Pancreas (tissue), 10 donors: Measurements from ENCODE around the gene DONSON. TPM values are rescaled to one million over a fixed set of nuclear protein-coding genes. Genes with fewer than 3 reads are reported as not detected.

ENCODE experiments used
- ATAC-seq, 4 donors: fragments of 200-7000 bp; cut with Tn5 transposase; one replicate each; pipeline versions ENCODE4 v1.8.0 to v1.9.1; 2020; ENCODE audit warnings: mild to moderate bottlenecking in 4 of 4, moderate library complexity in 4 of 4
- DNase-seq, 6 donors: peaks; one replicate each; pipeline ENCODE4 v3.0.0-alpha.2; 2020
- FAIRE-seq: peaks from 2 replicates; lab custom pipeline; 2012; peaks lifted over from hg19 to GRCh38; lab: Jason Lieb, UNC
- H3K27ac ChIP-seq, 4 donors: fragments of 200-600 bp; sonication (generic); 1 replicate in 3 of 4; 2 replicates in 1 of 4; pipeline versions ENCODE4 v1.5.0 to v1.8.0; 2020
- H3K27me3 ChIP-seq, 4 donors: fragments of 200-600 bp; one replicate each; pipeline ENCODE4 v1.8.0; 2021
- H3K36me3 ChIP-seq, 3 donors: fragments of 200-600 bp; sonication (generic) in 1 of 3; one replicate each; pipeline versions ENCODE4 v1.5.0 to v1.8.0; 2020 to 2021
- H3K4me1 ChIP-seq, 3 donors: fragments of 200-600 bp; one replicate each; pipeline ENCODE4 v1.8.0; 2021
- H3K4me3 ChIP-seq, 4 donors: fragments of 200-600 bp; sonication (generic) in 2 of 4; one replicate each; pipeline versions ENCODE4 v1.5.0 to v1.8.0; 2020 to 2021
- H3K9me3 ChIP-seq, 4 donors: fragments of 200-600 bp; one replicate each; pipeline ENCODE4 v1.8.0; 2021
- WGBS, 2 donors: extraction: QIAGEN DNeasy Blood & Tissue Kit; methylation state at CpG; one replicate each; pipeline ENCODE4 v1.1.7; 2013; 5-methylcytosine and 5-hydroxymethylcytosine counted together
- intact Hi-C, 3 donors: fragments of 100-400 bp; cut with DNase I; formaldehyde crosslinking; loops; one replicate each; pipeline versions ENCODE4 v1.11.1 to v1.14.2; 2022
- polyA plus RNA-seq, 2 donors: library from polyadenylated mRNA; stranded (reverse); fragments of 200-250 nt; gene quantifications; one replicate each; pipeline ENCODE4 v1.2.3, GENCODE V29; 2013
- total RNA-seq, 6 donors: library from RNA; stranded (reverse); fragmentation: NEBNext Ultra II Directional in 4 of 6; extraction: Animal tissue kit (Norgen Biotek cat#: 25700) in 4 of 6; gene quantifications; one replicate each; pipeline versions ENCODE4 v1.2.1 to v1.2.4, GENCODE V29; 2021 to 2023
- TF ChIP-seq, protein P1 (sequence below), 4 donors: fragments of 200-600 bp; sonication (generic) in 3 of 4; IDR thresholded peaks; one replicate each; pipeline versions ENCODE4 v1.5.0 to v1.8.0; 2021; ENCODE audit warnings: antibody characterized with exemption in 4 of 4
- donor health status: healthy with polysubstance abuse.
- donor health status: DM: no; HTN: no; CAD: no; lungs with moderate emphysema.
- donor health status: DM: no; HTN: no; CAD: no.
- donor health status: control.
- donor health status: control.
- donor health status: Bipolar disorder and iron deficiency.
- donor health status: DM: yes; HTN: yes; CAD: no.
- donor health status: DM: no; HTN: no; CAD: no.
- donor health status: DM: no; HTN: no; CAD: no.
- donor health status: DM: yes; HTN: yes; CAD: no.

Gene DONSON
- total and polyA plus RNA-seq, 8 donors, result 2.4 to 11.1 (median 3.5) TPM

DNA sequence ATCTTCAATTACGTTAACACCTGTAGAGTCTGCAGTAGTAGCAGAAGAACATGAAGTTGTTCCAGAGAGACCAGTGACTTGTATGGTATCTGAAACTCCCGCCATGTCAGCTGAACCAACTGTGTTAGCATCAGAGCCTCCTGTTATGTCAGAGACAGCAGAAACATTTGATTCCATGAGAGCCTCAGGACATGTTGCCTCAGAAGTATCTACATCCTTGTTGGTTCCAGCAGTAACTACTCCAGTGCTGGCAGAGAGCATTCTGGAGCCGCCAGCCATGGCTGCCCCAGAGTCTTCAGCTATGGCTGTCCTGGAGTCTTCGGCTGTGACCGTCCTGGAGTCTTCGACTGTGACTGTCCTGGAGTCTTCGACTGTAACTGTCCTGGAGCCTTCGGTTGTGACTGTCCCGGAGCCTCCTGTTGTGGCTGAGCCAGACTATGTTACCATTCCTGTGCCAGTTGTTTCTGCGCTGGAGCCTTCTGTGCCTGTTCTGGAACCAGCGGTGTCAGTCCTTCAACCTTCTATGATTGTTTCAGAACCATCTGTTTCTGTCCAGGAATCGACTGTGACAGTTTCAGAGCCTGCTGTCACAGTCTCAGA, 35.4 kb downstream of the DONSON start:
- FAIRE-seq, result no peak
- no peaks in the 10 kb centered on the region for H3K9me3 ChIP-seq
- H3K27me3 ChIP-seq, result no peaks in the 10 kb centered on the region
- DNase-seq, result no peak
- intact Hi-C loops, result no loop called here
- no peak overlapping the region for H3K27ac ChIP-seq
- H3K4me3 ChIP-seq, result no peak overlapping the region
- H3K36me3 ChIP-seq, result peaks cover 0 to 79% (median 47%) of the 10 kb centered on the region in 3 donors
- 95 to 96% methylated on average over 12 of the region's 12 CpGs for WGBS, 2 donors
- peaks cover 0 to 3% (median 0%) of the 10 kb centered on the region in 3 donors for H3K4me1 ChIP-seq
- ATAC-seq, result no peak
- TF ChIP-seq, protein P1, sequence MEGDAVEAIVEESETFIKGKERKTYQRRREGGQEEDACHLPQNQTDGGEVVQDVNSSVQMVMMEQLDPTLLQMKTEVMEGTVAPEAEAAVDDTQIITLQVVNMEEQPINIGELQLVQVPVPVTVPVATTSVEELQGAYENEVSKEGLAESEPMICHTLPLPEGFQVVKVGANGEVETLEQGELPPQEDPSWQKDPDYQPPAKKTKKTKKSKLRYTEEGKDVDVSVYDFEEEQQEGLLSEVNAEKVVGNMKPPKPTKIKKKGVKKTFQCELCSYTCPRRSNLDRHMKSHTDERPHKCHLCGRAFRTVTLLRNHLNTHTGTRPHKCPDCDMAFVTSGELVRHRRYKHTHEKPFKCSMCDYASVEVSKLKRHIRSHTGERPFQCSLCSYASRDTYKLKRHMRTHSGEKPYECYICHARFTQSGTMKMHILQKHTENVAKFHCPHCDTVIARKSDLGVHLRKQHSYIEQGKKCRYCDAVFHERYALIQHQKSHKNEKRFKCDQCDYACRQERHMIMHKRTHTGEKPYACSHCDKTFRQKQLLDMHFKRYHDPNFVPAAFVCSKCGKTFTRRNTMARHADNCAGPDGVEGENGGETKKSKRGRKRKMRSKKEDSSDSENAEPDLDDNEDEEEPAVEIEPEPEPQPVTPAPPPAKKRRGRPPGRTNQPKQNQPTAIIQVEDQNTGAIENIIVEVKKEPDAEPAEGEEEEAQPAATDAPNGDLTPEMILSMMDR (IDR thresholded peaks at IDR 0.05), result no peak

DNA sequence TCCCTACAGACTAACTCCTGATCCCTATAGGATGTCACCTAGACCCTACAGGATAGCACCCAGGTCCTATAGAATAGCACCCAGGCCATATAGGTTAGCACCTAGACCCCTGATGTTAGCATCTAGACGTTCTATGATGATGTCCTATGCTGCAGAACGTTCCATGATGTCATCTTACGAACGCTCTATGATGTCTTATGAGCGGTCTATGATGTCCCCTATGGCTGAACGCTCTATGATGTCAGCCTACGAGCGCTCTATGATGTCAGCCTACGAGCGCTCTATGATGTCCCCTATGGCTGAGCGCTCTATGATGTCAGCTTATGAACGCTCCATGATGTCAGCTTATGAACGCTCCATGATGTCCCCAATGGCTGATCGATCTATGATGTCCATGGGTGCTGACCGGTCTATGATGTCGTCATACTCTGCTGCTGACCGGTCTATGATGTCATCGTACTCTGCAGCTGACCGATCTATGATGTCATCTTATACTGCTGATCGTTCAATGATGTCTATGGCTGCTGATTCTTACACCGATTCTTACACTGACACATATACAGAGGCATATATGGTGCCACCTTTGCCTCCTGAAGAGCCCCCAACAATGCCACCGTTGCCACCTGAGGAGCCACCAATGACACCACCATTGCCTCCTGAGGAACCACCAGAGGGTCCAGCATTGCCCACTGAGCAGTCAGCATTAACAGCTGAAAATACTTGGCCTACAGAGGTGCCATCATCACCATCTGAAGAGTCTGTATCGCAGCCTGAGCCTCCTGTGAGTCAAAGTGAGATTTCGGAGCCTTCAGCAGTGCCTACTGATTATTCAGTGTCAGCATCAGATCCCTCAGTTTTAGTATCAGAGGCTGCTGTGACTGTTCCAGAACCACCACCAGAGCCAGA, 36.1 kb downstream of the DONSON start:
- peaks cover 0 to 3% (median 0%) of the 10 kb centered on the region in 3 donors for H3K4me1 ChIP-seq
- H3K9me3 ChIP-seq, result no peaks in the 10 kb centered on the region
- DNase-seq (no peak), FAIRE-seq (no peak), ATAC-seq (no peak)
- WGBS, 2 donors, result 97 to 99% methylated on average over 24 of the region's 24 CpGs
- no peak overlapping the region for H3K4me3 ChIP-seq
- H3K27ac ChIP-seq, result no peak overlapping the region
- H3K36me3 ChIP-seq, result peaks cover 0 to 72% (median 40%) of the 10 kb centered on the region in 3 donors
- intact Hi-C loops, result no loop called here
- TF ChIP-seq, protein P1 (IDR thresholded peaks at IDR 0.05), result no peak
- no peaks in the 10 kb centered on the region for H3K27me3 ChIP-seq

DNA sequence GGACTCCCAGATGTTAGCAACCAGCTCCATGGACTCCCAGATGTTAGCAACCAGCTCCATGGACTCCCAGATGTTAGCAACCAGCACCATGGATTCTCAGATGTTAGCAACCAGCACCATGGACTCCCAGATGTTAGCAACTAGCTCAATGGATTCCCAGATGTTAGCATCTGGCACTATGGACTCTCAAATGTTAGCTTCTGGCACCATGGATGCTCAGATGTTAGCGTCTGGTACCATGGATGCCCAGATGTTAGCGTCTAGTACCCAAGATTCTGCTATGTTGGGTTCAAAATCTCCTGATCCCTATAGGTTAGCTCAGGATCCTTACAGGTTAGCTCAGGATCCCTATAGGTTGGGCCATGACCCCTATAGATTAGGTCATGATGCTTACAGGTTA, 36.8 kb downstream of the DONSON start:
- no peaks in the 10 kb centered on the region for H3K27me3 ChIP-seq
- no peak for ATAC-seq
- no peaks in the 10 kb centered on the region for H3K9me3 ChIP-seq
- peaks cover 0 to 72% (median 43%) of the 10 kb centered on the region in 3 donors for H3K36me3 ChIP-seq
- H3K4me3 ChIP-seq, result no peak overlapping the region
- no peak for DNase-seq
- no peak overlapping the region for H3K27ac ChIP-seq
- TF ChIP-seq, protein P1 (IDR thresholded peaks at IDR 0.05), result no peak
- intact Hi-C loops, result no loop called here
- H3K4me1 ChIP-seq, result peaks cover 0 to 3% (median 0%) of the 10 kb centered on the region in 3 donors
- WGBS, 2 donors, result 96 to 100% methylated on average over 2 of the region's 2 CpGs
- FAIRE-seq, result no peak

DNA sequence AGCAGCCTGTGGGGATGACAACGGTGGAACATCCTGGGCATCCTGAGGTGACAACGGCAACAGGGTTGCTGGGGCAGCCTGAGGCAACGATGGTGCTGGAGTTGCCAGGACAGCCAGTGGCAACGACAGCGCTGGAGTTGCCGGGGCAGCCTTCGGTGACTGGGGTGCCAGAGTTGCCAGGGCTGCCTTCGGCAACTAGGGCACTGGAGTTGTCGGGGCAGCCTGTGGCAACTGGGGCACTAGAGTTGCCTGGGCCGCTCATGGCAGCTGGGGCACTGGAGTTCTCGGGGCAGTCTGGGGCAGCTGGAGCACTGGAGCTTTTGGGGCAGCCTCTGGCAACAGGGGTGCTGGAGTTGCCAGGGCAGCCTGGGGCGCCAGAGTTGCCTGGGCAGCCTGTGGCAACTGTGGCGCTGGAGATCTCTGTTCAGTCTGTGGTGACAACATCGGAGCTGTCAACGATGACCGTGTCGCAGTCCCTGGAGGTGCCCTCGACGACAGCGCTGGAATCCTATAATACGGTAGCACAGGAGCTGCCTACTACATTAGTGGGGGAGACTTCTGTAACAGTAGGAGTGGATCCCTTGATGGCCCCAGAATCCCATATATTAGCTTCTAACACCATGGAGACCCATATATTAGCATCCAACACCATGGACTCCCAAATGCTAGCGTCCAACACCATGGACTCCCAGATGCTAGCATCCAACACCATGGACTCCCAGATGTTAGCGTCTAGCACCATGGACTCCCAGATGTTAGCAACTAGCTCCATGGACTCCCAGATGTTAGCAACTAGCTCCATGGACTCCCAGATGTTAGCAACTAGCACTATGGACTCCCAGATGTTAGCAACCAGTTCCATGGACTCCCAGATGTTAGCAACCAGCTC, 37.5 kb downstream of the DONSON start:
- peaks cover 0 to 69% (median 45%) of the 10 kb centered on the region in 3 donors for H3K36me3 ChIP-seq
- H3K4me1 ChIP-seq, result peaks cover 2 to 5% (median 5%) of the 10 kb centered on the region in 3 donors

More for the DNA sequence above, 37.5 kb downstream of the DONSON start:
- DNase-seq (peak in 1 of 6 donors; percentile 63), ATAC-seq (peak in 1 of 4 donors; percentile 20), FAIRE-seq (no peak)
- H3K27me3 ChIP-seq, result no peaks in the 10 kb centered on the region
- no peaks in the 10 kb centered on the region for H3K9me3 ChIP-seq
- TF ChIP-seq, protein P1 (IDR thresholded peaks at IDR 0.05), result no peak
- H3K4me3 ChIP-seq, result no peak overlapping the region
- intact Hi-C loops, result no loop called here
- WGBS, 2 donors, result 98 to 99% methylated on average over 23 of the region's 23 CpGs
- no peak overlapping the region for H3K27ac ChIP-seq
